IMR-90 (cell line): ENCODE data around the gene NCS1. TPM values are rescaled to one million over a fixed set of nuclear protein-coding genes. Genes with fewer than 3 reads are reported as not detected.

Source experiments
- ATAC-seq: fragments of 200-7000 bp; cut with Tn5 transposase; 2 replicates; pipeline ENCODE4 v1.9.1; 2020; ENCODE audit warnings: low read depth, mild to moderate bottlenecking, moderate library complexity
- BruUV-seq: library from RNA; stranded (reverse); fragments of 400-500 nt; replicated peaks from 2 replicates; lab custom pipeline; 2021; lab: Mats Ljungman, UMichigan
- CTCF ChIA-PET: fragments of 300-600 bp; formaldehyde crosslinking; extraction: SDS; loops from one replicate; lab custom pipeline; 2021; ENCODE audit warnings: antibody characterized with exemption; lab: Yijun Ruan, JAX
- POLR2A ChIA-PET: fragments of 300-600 bp; sonication (Branson Sonifier 250); formaldehyde crosslinking; loops from one replicate; lab custom pipeline; 2022; ENCODE audit warnings: antibody characterized with exemption; ENCODE audit not compliant: unreplicated experiment; lab: Charles Lee
- DNase-seq: peaks from one replicate; pipeline ENCODE4 v3.0.0; 2013
- H2AFZ ChIP-seq: replicated peaks from 2 replicates; pipeline ENCODE3; 2013; ENCODE audit warnings: low read length, mild to moderate bottlenecking; ENCODE audit not compliant: poor library complexity
- H2AK5ac ChIP-seq: 2 replicates; pipeline ENCODE4 v1.6.1; 2013; ENCODE audit warnings: low read depth, low read length, inconsistent platforms
- H2AK9ac ChIP-seq: replicated peaks from 2 replicates; pipeline ENCODE3; 2013; ENCODE audit warnings: mild to moderate bottlenecking, low read depth, low read length, moderate library complexity; ENCODE audit not compliant: poor library complexity
- H2BK120ac ChIP-seq: 2 replicates; pipeline ENCODE4 v1.6.1; 2013; ENCODE audit warnings: low read depth, low read length, inconsistent platforms
- H2BK15ac ChIP-seq: 3 replicates; pipeline ENCODE4 v1.6.1; 2013; ENCODE audit warnings: low read depth, low read length, inconsistent platforms
- H2BK20ac ChIP-seq: 2 replicates; pipeline ENCODE4 v1.6.1; 2013; ENCODE audit warnings: low read depth, mild to moderate bottlenecking, inconsistent platforms, low read length, moderate library complexity
- H2BK5ac ChIP-seq: 2 replicates; pipeline ENCODE4 v1.6.1; 2013; ENCODE audit warnings: mild to moderate bottlenecking, low read depth, low read length, inconsistent platforms; ENCODE audit not compliant: poor library complexity, severe bottlenecking
- H3K14ac ChIP-seq: replicated peaks from 2 replicates; pipeline ENCODE4 v1.6.1; 2013; ENCODE audit warnings: low read depth, low read length, inconsistent platforms
- H3K18ac ChIP-seq: 2 replicates; pipeline ENCODE4 v1.6.1; 2013; ENCODE audit warnings: low read depth, low read length, control low read depth
- H3K23ac ChIP-seq: 2 replicates; pipeline ENCODE4 v1.6.1; 2013; ENCODE audit warnings: low read depth, low read length, inconsistent platforms
- H3K27ac ChIP-seq: 2 replicates; pipeline ENCODE4 v1.5.1; 2013; ENCODE audit warnings: mild to moderate bottlenecking, control low read depth, low read length; ENCODE audit not compliant: insufficient read depth
- H3K27me3 ChIP-seq: 2 replicates; pipeline ENCODE4 v1.6.1; 2013; ENCODE audit warnings: low read length; ENCODE audit not compliant: control insufficient read depth, insufficient read depth
- H3K36me3 ChIP-seq: 2 replicates; pipeline ENCODE4 v1.6.1; 2013; ENCODE audit warnings: low read length, mixed read lengths; ENCODE audit not compliant: control insufficient read depth, insufficient read depth
- H3K4ac ChIP-seq: 2 replicates; pipeline ENCODE4 v1.6.1; 2013; ENCODE audit warnings: low read depth, low read length, inconsistent platforms
- H3K4me1 ChIP-seq: 2 replicates; pipeline ENCODE4 v1.6.1; 2013; ENCODE audit warnings: low read length, mixed read lengths; ENCODE audit not compliant: control insufficient read depth, insufficient read depth
- H3K4me2 ChIP-seq: 2 replicates; pipeline ENCODE4 v1.6.1; 2013; ENCODE audit warnings: low read depth, mild to moderate bottlenecking, control low read depth, low read length, moderate library complexity
- H3K4me3 ChIP-seq: 2 replicates; pipeline ENCODE4 v1.5.1; 2013; ENCODE audit warnings: low read depth, mild to moderate bottlenecking, control low read depth, low read length, moderate library complexity; ENCODE audit not compliant: insufficient read depth
- H3K56ac ChIP-seq: 2 replicates; pipeline ENCODE4 v1.6.1; 2013; ENCODE audit warnings: low read length, inconsistent platforms; ENCODE audit not compliant: insufficient read depth; ENCODE audit errors: extremely low read depth
- H3K79me1 ChIP-seq, 2 experiments: 2 replicates each; pipeline ENCODE4 v1.6.1; 2013; ENCODE audit warnings: low read length in 2 of 2, inconsistent platforms in 1 of 2, low read depth in 1 of 2
- H3K9ac ChIP-seq: 2 replicates; pipeline ENCODE4 v1.6.1; 2013; ENCODE audit warnings: low read depth, low read length, control low read depth
- H3K9me1 ChIP-seq: 2 replicates; pipeline ENCODE4 v1.6.1; 2013; ENCODE audit warnings: low read length, inconsistent platforms; ENCODE audit not compliant: insufficient read depth
- H3K9me3 ChIP-seq: 2 replicates; pipeline ENCODE4 v1.6.1; 2013; ENCODE audit warnings: low read length; ENCODE audit not compliant: control insufficient read depth, insufficient read depth
- H4K20me1 ChIP-seq: 2 replicates; pipeline ENCODE4 v1.6.1; 2013; ENCODE audit warnings: low read length, inconsistent platforms; ENCODE audit not compliant: insufficient read depth
- H4K5ac ChIP-seq: 2 replicates; pipeline ENCODE4 v1.6.1; 2013; ENCODE audit warnings: mild to moderate bottlenecking, low read depth, low read length, control low read depth
- H4K8ac ChIP-seq, 2 experiments: 2 replicates each; pipeline ENCODE4 v1.6.1; 2013; ENCODE audit warnings: low read depth in 2 of 2, low read length in 2 of 2, control low read depth in 1 of 2, inconsistent platforms in 1 of 2
- H4K91ac ChIP-seq: 2 replicates; pipeline ENCODE4 v1.6.1; 2013; ENCODE audit warnings: low read depth, low read length, inconsistent platforms; ENCODE audit not compliant: insufficient read depth
- CEBPB ChIP-seq: IDR thresholded peaks from 2 replicates; pipeline ENCODE4 v1.6.1; 2012; ENCODE audit warnings: low read depth, low read length, improper control_type of control experiment
- FOS ChIP-seq: fragments of 150-350 bp; IDR thresholded peaks from 2 replicates; pipeline ENCODE4 v1.6.1; 2016; ENCODE audit warnings: low read depth, low read length
- MAFK ChIP-seq: IDR thresholded peaks from 2 replicates; pipeline ENCODE4 v1.6.1; 2012; ENCODE audit warnings: low read depth, low read length, improper control_type of control experiment
- MAZ ChIP-seq: IDR thresholded peaks from 2 replicates; pipeline ENCODE4 v1.6.1; 2012; ENCODE audit warnings: low read depth, mild to moderate bottlenecking, low read length, improper control_type of control experiment, moderate library complexity, borderline replicate concordance
- RAD21 ChIP-seq: IDR thresholded peaks from 2 replicates; pipeline ENCODE4 v1.6.1; 2012; ENCODE audit warnings: low read length, improper control_type of control experiment
- RFX5 ChIP-seq: IDR thresholded peaks from 2 replicates; pipeline ENCODE4 v1.8.0; 2012; ENCODE audit warnings: low read depth, mild to moderate bottlenecking, low read length, moderate library complexity
- SMC3 ChIP-seq: fragments of 150-350 bp; IDR thresholded peaks from 2 replicates; pipeline ENCODE4 v1.6.1; 2016; ENCODE audit warnings: low read depth, mild to moderate bottlenecking, antibody characterized with exemption, low read length, moderate library complexity
- WGBS, 2 experiments: methylation state at CpG; one replicate each; pipeline versions ENCODE4 v1.1.5 to v1.1.7; 2013; ENCODE audit warnings: missing lambda C conversion rate in 2 of 2; ENCODE audit not compliant: insufficient read length in 1 of 2; ENCODE audit errors: extremely low coverage in 2 of 2; 5-methylcytosine and 5-hydroxymethylcytosine counted together
- dilution Hi-C: fragments of 300-500 bp; cut with HindIII; formaldehyde crosslinking; loops from one replicate; pipeline ENCODE4 v1.14.3; 2018; ENCODE audit warnings: low sequenced_read_pairs; ENCODE audit not compliant: unreplicated experiment
- in situ Hi-C: fragments of 300-500 bp; cut with MboI; formaldehyde crosslinking; loops from 3 replicates; pipeline ENCODE4 v1.14.3; 2019; ENCODE audit warnings: low sequenced_read_pairs, inconsistent platforms, mixed read lengths
- intact Hi-C: fragments of 100-400 bp; cut with micrococcal nuclease; formaldehyde crosslinking; loops from 2 replicates; pipeline ENCODE4 v1.10.0; 2022
- polyA plus RNA-seq, 3 experiments: library from polyadenylated mRNA; depleted of rRNA; stranded (reverse); fragments of >200 nt; gene quantifications; 2 replicates each; pipeline ENCODE4 v1.2.3, GENCODE V29; 2012; ENCODE audit warnings: low replicate concordance in 1 of 3
- total RNA-seq: library from RNA; depleted of rRNA; stranded (reverse); fragments of >200 nt; gene quantifications from 2 replicates; pipeline ENCODE4 v1.2.3, GENCODE V29; 2012
- TF ChIP-seq, protein P1 (sequence below): conservative IDR thresholded peaks from 2 replicates; pipeline ENCODE4 v1.5.1; 2012; ENCODE audit warnings: mild to moderate bottlenecking, low read depth, low read length, improper control_type of control experiment
- TF ChIP-seq, protein P2 (sequence below): fragments of 150-350 bp; IDR thresholded peaks from 2 replicates; pipeline ENCODE4 v1.6.1; 2016; ENCODE audit warnings: low read depth, mild to moderate bottlenecking, low read length, moderate library complexity, borderline replicate concordance

NCS1 gene
- total and polyA plus RNA-seq, 2 of the 4 experiments (the other 2 are of a cell fraction): 41.0 to 60.5 TPM

DNA sequence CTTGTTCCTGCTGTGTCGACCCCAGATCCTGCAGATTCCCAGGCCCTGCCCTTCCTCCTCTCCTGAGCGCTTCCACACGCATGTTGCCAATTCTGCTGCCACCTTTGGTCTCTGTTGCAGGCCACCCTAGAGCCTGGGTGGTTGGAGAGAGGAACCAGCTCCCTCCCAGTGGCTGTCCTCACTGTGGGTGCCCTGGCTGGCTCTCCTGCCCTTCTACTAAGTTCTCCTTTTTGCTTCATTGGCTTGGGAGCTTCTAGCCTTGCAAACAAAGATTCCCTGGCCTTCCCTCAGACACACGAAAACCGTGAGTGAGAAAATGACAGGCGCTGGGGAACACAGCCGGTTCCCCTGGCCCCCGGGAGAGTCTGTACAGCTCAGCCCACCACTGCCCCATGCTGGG lies 14.2 kb upstream of the NCS1 start:
- Histone ChIP-seq H3K4ac (no peak overlapping the region), H3K4me1 (no peaks in the 10 kb centered on the region), H2AK5ac (no peak overlapping the region), H3K36me3 (no peaks in the 10 kb centered on the region), H2BK20ac (no peak overlapping the region), H3K9ac (no peak overlapping the region), H3K14ac (no peak overlapping the region), H2BK120ac (no peak overlapping the region), H3K4me3 (no peak overlapping the region), H2AFZ (peak overlapping the region; percentile 49), H3K27me3 (no peaks in the 10 kb centered on the region; the same call in 1 of the 2 replicates), H4K20me1 (no peaks in the 10 kb centered on the region), H3K23ac (no peak overlapping the region), H4K91ac (no peak overlapping the region), H3K56ac (no peak overlapping the region), H3K79me1 (no peaks in the 10 kb centered on the region), H3K4me2 (no peak overlapping the region), H2BK5ac (no peak overlapping the region), H3K18ac (no peak overlapping the region), H4K5ac (no peak overlapping the region), H2BK15ac (no peak overlapping the region), H3K9me3 (no peaks in the 10 kb centered on the region), H2AK9ac (no peak overlapping the region), H3K27ac (no peak overlapping the region), H3K9me1 (no peaks in the 10 kb centered on the region), H4K8ac (no peak overlapping the region)
- DNase-seq (no peak), ATAC-seq (no peak)
- ChIA-PET POLR2A (no interaction called here), CTCF (no interaction called here)
- TF ChIP-seq RAD21: no peak
- no peak for TF ChIP-seq FOS
- TF ChIP-seq RFX5: no peak
- TF ChIP-seq, protein P1, sequence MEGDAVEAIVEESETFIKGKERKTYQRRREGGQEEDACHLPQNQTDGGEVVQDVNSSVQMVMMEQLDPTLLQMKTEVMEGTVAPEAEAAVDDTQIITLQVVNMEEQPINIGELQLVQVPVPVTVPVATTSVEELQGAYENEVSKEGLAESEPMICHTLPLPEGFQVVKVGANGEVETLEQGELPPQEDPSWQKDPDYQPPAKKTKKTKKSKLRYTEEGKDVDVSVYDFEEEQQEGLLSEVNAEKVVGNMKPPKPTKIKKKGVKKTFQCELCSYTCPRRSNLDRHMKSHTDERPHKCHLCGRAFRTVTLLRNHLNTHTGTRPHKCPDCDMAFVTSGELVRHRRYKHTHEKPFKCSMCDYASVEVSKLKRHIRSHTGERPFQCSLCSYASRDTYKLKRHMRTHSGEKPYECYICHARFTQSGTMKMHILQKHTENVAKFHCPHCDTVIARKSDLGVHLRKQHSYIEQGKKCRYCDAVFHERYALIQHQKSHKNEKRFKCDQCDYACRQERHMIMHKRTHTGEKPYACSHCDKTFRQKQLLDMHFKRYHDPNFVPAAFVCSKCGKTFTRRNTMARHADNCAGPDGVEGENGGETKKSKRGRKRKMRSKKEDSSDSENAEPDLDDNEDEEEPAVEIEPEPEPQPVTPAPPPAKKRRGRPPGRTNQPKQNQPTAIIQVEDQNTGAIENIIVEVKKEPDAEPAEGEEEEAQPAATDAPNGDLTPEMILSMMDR: no peak
- TF ChIP-seq, protein P2, sequence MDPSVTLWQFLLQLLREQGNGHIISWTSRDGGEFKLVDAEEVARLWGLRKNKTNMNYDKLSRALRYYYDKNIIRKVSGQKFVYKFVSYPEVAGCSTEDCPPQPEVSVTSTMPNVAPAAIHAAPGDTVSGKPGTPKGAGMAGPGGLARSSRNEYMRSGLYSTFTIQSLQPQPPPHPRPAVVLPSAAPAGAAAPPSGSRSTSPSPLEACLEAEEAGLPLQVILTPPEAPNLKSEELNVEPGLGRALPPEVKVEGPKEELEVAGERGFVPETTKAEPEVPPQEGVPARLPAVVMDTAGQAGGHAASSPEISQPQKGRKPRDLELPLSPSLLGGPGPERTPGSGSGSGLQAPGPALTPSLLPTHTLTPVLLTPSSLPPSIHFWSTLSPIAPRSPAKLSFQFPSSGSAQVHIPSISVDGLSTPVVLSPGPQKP: no peak
- TF ChIP-seq MAFK: no peak
- no peak for TF ChIP-seq MAZ
- TF ChIP-seq CEBPB: no peak
- no peak for TF ChIP-seq SMC3
- BruUV-seq: no TSS peak
- in situ Hi-C loops: no loop called here
- WGBS, 2 experiments: no CpG with 5 or more reads among the region's 8 CpGs
- intact Hi-C loops: no loop called here
- dilution Hi-C loops: no loop called here
